Transverse colon (tissue), 4 donors: ENCODE results near the gene NOTO. TPM values are rescaled to one million over a fixed set of nuclear protein-coding genes. Genes with fewer than 3 reads are reported as not detected.

Experiments
- DNase-seq: peaks from one replicate; pipeline ENCODE4 v3.0.0-alpha.2; 2019
- H3K27ac ChIP-seq, 4 donors: fragments of 200-600 bp; sonication (generic); 2 replicates each; pipeline ENCODE4 v1.5.1; 2016 to 2018; ENCODE audit warnings: inconsistent platforms in 4 of 4
- H3K27me3 ChIP-seq: fragments of 200-600 bp; sonication (generic); 2 replicates; pipeline ENCODE4 v1.5.1; 2017; ENCODE audit warnings: inconsistent platforms
- H3K36me3 ChIP-seq, 4 donors: fragments of 200-600 bp; sonication (generic); 2 replicates each; pipeline ENCODE4 v1.5.1; 2017 to 2019; ENCODE audit warnings: inconsistent platforms in 4 of 4
- H3K4me1 ChIP-seq, 4 donors: fragments of 200-600 bp; sonication (generic); 2 replicates each; pipeline ENCODE4 v1.5.1; 2017 to 2020; ENCODE audit warnings: inconsistent platforms in 4 of 4
- H3K4me3 ChIP-seq, 4 donors: fragments of 200-600 bp; sonication (generic); 1 replicate in 1 of 4; 2 replicates in 3 of 4; pipeline versions ENCODE4 v1.5.1 to v1.6.1; 2017 to 2019; ENCODE audit warnings: inconsistent platforms in 4 of 4
- H3K9me3 ChIP-seq, 2 donors: fragments of 200-600 bp; sonication (generic); 2 replicates each; pipeline ENCODE4 v1.5.1; 2017 to 2019; ENCODE audit warnings: inconsistent platforms in 2 of 2
- CTCF ChIP-seq, 5 experiments: fragments of 200-600 bp in 3 of 5; fragments of 450-650 bp in 2 of 5; sonication (generic) in 3 of 5; IDR thresholded peaks; 1 replicate in 2 of 5; 2 replicates in 3 of 5; pipeline ENCODE4 v1.5.1; 2016 to 2017; ENCODE audit warnings: antibody characterized with exemption in 5 of 5, inconsistent platforms in 3 of 5, mild to moderate bottlenecking in 2 of 5, moderate library complexity in 1 of 5
- EP300 ChIP-seq: sonication (generic); formaldehyde crosslinking; IDR thresholded peaks from one replicate; pipeline ENCODE4 v1.6.1; 2017; ENCODE audit warnings: antibody characterized with exemption, low read depth
- POLR2A ChIP-seq: fragments of 450-650 bp; IDR thresholded peaks from one replicate; pipeline ENCODE4 v1.6.1; 2016; ENCODE audit warnings: antibody characterized with exemption, mild to moderate bottlenecking, moderate library complexity
- POLR2AphosphoS5 ChIP-seq, 3 donors: sonication (generic); formaldehyde crosslinking; IDR thresholded peaks; one replicate each; pipeline ENCODE4 v1.6.1; 2016; ENCODE audit warnings: antibody characterized with exemption in 3 of 3
- WGBS, 2 donors: methylation state at CpG; one replicate each; pipeline ENCODE4 v1.1.5; 2018; ENCODE audit warnings: low coverage in 1 of 2; 5-methylcytosine and 5-hydroxymethylcytosine counted together
- in situ Hi-C, 4 donors: fragments of 200-750 bp; cut with MboI; loops; one replicate each; pipeline versions ENCODE4 v1.15.0 to v1.15.1; 2017; ENCODE audit warnings: low sequenced_read_pairs in 3 of 4, low pct_ligation_motif_present in 1 of 4, low pct_unique_long_range_greater_than_20kb in 1 of 4
- intact Hi-C: fragments of 100-400 bp; cut with DNase I; formaldehyde crosslinking; loops from one replicate; pipeline ENCODE4 v1.15.1; 2023; ENCODE audit warnings: low total_unique reads
- total RNA-seq, 4 donors: library from RNA; depleted of rRNA; stranded (reverse); fragments of >200 nt; gene quantifications; one replicate each; pipeline ENCODE4 v1.1.0, GENCODE V29; 2016

Gene NOTO
- total RNA-seq: not detected

GRCh38 chr2:73202156-73203054, at the start of gene NOTO:
Gene NOTO, plus strand, starts transcription at chr2:73202574. Its CDS starts 93 bp downstream, at chr2:73202667.
- H3K4me1 ChIP-seq: peaks cover 0 to 20% (median 13%) of the 10 kb centered on the region in 4 donors
- H3K4me3 ChIP-seq: peak within 1 kb of the TSS in 2 of 4 donors; percentile 12 to 39
- H3K36me3 ChIP-seq: no peaks in the 10 kb centered on the region
- in situ Hi-C loops: no loop called here
- TF ChIP-seq POLR2A: no peak
- no peak for TF ChIP-seq EP300
- no peak for TF ChIP-seq CTCF (IDR thresholded peaks at IDR 0.05)
- intact Hi-C loops: no loop called here
- peaks cover 80% of the 10 kb centered on the region for H3K27me3 ChIP-seq
- H3K9me3 ChIP-seq: no peaks in the 10 kb centered on the region
- no peak within 1 kb of the TSS for H3K27ac ChIP-seq
- 3% methylated on average over 5 to 61 of the region's 87 CpGs for WGBS, 2 donors
- no peak for DNase-seq

GRCh38 chr2:73156539-73157124, 45.7 kb upstream of the NOTO start:
- TF ChIP-seq CTCF (IDR thresholded peaks at IDR 0.05) (peak; percentile 49 to 66 (median 52)), EP300 (no peak), POLR2A (no peak)
- peaks cover 26% of the 10 kb centered on the region for H3K27me3 ChIP-seq
- peaks cover 0 to 6% (median 3%) of the 10 kb centered on the region in 4 donors for H3K4me1 ChIP-seq
- H3K9me3 ChIP-seq: no peaks in the 10 kb centered on the region
- intact Hi-C loops (loop anchor here (2.0 to 5.0 kb wide), 2 partner anchors 70 to 164 kb away; no protein-coding TSS in a partner anchor), in situ Hi-C loops (loop anchor here in 3 of 4 donors (5.0 to 25.0 kb wide), 5 partner anchors 52 to 269 kb away; partner anchors contain the start of gene SPR (in 1 of the 3))
- peak; percentile 56 for DNase-seq
- H3K4me3 ChIP-seq: no peak overlapping the region
- WGBS, 2 donors: 16% methylated on average over 24 of the region's 24 CpGs; no CpG with 5 or more reads in 1 of the 2 donors
- H3K27ac ChIP-seq: no peak overlapping the region
- H3K36me3 ChIP-seq: no peaks in the 10 kb centered on the region

- in situ Hi-C loops: loop anchor here in 3 of 4 donors (5.0 to 25.0 kb wide), 3 partner anchors 71 to 276 kb away; partner anchors contain the start of gene SPR (in 1 of the 3)
- no peak for DNase-seq
- Histone ChIP-seq H3K4me1 (no peaks in the 10 kb centered on the region), H3K27me3 (peaks cover 13% of the 10 kb centered on the region), H3K9me3 (no peaks in the 10 kb centered on the region), H3K4me3 (no peak overlapping the region), H3K36me3 (no peaks in the 10 kb centered on the region), H3K27ac (no peak overlapping the region)
- 69 to 77% methylated on average over 3 to 14 of the region's 14 CpGs for WGBS, 2 donors
- intact Hi-C loops: no loop called here
- TF ChIP-seq CTCF (IDR thresholded peaks at IDR 0.05) (no peak), POLR2AphosphoS5 (IDR thresholded peaks at IDR 0.05) (no peak), POLR2A (no peak), EP300 (no peak)
These were observed 39.5 kb upstream of the NOTO start for GRCh38 chr2:73162856-73163391.
